ENCODE measurements around the gene FSCN2.

DNA sequence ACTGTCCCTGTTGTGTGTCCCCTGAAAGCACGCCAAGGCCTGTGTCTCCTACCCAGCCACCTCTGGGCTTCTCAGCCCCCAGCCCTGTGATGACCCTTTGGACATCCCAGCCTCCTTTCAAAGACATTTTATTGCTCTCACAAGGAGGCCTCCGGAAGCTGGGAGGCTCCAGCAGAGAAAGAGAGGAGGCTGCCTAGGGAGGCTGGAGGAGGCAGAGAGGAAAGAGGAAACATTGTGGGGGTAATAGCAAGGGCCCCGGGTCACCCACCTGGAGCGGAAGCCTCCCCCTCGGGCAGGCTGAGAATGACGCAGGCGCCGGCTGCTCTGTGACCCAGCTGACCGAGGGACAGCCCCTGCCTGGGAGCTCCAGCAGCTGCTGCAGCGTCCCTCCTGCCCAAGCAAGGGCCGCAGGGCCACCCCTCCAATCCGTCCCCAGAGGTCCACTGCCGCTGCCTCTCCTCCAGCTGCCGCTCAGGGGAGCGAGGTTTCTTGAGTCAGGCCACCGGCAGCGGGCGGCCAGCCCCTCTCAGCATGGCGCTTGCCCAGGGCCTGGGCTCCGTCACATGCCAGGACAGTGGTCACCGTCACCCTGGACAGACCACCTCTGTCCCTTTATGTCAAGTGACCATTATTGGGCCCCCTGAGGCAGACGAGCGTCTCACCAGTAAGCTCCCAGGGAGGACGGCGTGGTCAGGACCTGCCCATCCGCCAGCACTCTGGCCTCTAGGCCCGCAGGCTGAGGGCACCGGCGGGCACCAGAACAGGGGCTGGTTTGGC lies 44.9 kb upstream of the FSCN2 start:
- TF ChIP-seq, protein P1, sequence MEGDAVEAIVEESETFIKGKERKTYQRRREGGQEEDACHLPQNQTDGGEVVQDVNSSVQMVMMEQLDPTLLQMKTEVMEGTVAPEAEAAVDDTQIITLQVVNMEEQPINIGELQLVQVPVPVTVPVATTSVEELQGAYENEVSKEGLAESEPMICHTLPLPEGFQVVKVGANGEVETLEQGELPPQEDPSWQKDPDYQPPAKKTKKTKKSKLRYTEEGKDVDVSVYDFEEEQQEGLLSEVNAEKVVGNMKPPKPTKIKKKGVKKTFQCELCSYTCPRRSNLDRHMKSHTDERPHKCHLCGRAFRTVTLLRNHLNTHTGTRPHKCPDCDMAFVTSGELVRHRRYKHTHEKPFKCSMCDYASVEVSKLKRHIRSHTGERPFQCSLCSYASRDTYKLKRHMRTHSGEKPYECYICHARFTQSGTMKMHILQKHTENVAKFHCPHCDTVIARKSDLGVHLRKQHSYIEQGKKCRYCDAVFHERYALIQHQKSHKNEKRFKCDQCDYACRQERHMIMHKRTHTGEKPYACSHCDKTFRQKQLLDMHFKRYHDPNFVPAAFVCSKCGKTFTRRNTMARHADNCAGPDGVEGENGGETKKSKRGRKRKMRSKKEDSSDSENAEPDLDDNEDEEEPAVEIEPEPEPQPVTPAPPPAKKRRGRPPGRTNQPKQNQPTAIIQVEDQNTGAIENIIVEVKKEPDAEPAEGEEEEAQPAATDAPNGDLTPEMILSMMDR (IDR thresholded peaks at IDR 0.05; ENCODE audit: insufficient read depth, low read depth, low read length), result no peak
- TF ChIP-seq EZH2 (IDR thresholded peaks at IDR 0.05; ENCODE audit: insufficient read depth, low read length), result no peak

All from astrocyte (in vitro differentiated cells and primary cell).